Stimulated activated effector memory CD8-positive, alpha-beta T cell treated with anti-CD3 and anti-CD28 coated beads, Interleukin-12 subunit alpha, Interleukin-12 subunit beta, amount 100 ng/mL, for 72 hours (primary cell): ENCODE data around the gene MYO5C.
A peak's percentile ranks its signal among the peaks of the same experiment; 100 is the strongest.

ENCODE experiments used
- ATAC-seq: fragments of 150-1000 bp; cut with Tn5 transposase; 2 replicates; pipeline ENCODE4 v1.10.0; 2021
- DNase-seq, 2 donors: peaks; one replicate each; pipeline ENCODE4 v3.0.0; 2021 to 2022; ENCODE audit warnings: low spot score in 2 of 2
- H3K27ac Mint-ChIP-seq: one replicate; pipeline ENCODE4 v1.8.0; 2022; ENCODE audit warnings: mild to moderate bottlenecking, mixed read lengths
- H3K36me3 Mint-ChIP-seq: one replicate; pipeline ENCODE4 v1.8.0; 2022; ENCODE audit warnings: mild to moderate bottlenecking, mixed read lengths
- H3K4me1 Mint-ChIP-seq: one replicate; pipeline ENCODE4 v1.8.0; 2022; ENCODE audit warnings: mixed read lengths
- H3K4me3 Mint-ChIP-seq: one replicate; pipeline ENCODE4 v1.8.0; 2022; ENCODE audit warnings: mild to moderate bottlenecking, mixed read lengths
- H3K9me3 Mint-ChIP-seq: one replicate; pipeline ENCODE4 v1.8.0; 2022; ENCODE audit warnings: mixed read lengths

Gene MYO5C

GRCh38 chr15:52225230-52225629 lies 70.4 kb downstream of the MYO5C start:
- ATAC-seq (no peak), DNase-seq (no peak)
- H3K4me1 Mint-ChIP-seq: peaks cover 22% of the 10 kb centered on the region
- H3K36me3 Mint-ChIP-seq: no peaks in the 10 kb centered on the region
- H3K27ac Mint-ChIP-seq: no peak overlapping the region
- H3K4me3 Mint-ChIP-seq: no peak overlapping the region
- H3K9me3 Mint-ChIP-seq: no peaks in the 10 kb centered on the region

GRCh38 chr15:52224211-52224610 lies 71.4 kb downstream of the MYO5C start:
- DNase-seq (no peak), ATAC-seq (peak; percentile 62)
- Mint-ChIP-seq H3K9me3 (no peaks in the 10 kb centered on the region), H3K4me1 (peaks cover 22% of the 10 kb centered on the region), H3K4me3 (no peak overlapping the region), H3K36me3 (no peaks in the 10 kb centered on the region), H3K27ac (no peak overlapping the region)

GRCh38 chr15:52221730-52222129 lies 73.9 kb downstream of the MYO5C start:
- Mint-ChIP-seq H3K9me3 (no peaks in the 10 kb centered on the region), H3K4me3 (peak overlapping the region; percentile 67), H3K4me1 (peaks cover 26% of the 10 kb centered on the region), H3K27ac (peak overlapping the region; percentile 74), H3K36me3 (no peaks in the 10 kb centered on the region)
- ATAC-seq: peak; percentile 64
- no peak for DNase-seq

- no peak for DNase-seq
- peak overlapping the region; percentile 67 for H3K4me3 Mint-ChIP-seq
- no peaks in the 10 kb centered on the region for H3K9me3 Mint-ChIP-seq
- H3K27ac Mint-ChIP-seq: peak overlapping the region; percentile 74
- no peak for ATAC-seq
- H3K36me3 Mint-ChIP-seq: no peaks in the 10 kb centered on the region
- H3K4me1 Mint-ChIP-seq: peaks cover 26% of the 10 kb centered on the region
These were observed 74.5 kb downstream of the MYO5C start for GRCh38 chr15:52220937-52221660.

GRCh38 chr15:52220251-52220650 lies 75.4 kb downstream of the MYO5C start:
- H3K4me3 Mint-ChIP-seq: no peak overlapping the region
- no peaks in the 10 kb centered on the region for H3K9me3 Mint-ChIP-seq
- peaks cover 26% of the 10 kb centered on the region for H3K4me1 Mint-ChIP-seq
- H3K27ac Mint-ChIP-seq: no peak overlapping the region
- DNase-seq: no peak
- no peaks in the 10 kb centered on the region for H3K36me3 Mint-ChIP-seq
- no peak for ATAC-seq

GRCh38 chr15:52218816-52219215 lies 76.8 kb downstream of the MYO5C start:
- Mint-ChIP-seq H3K27ac (no peak overlapping the region), H3K36me3 (no peaks in the 10 kb centered on the region), H3K4me1 (peaks cover 26% of the 10 kb centered on the region), H3K9me3 (no peaks in the 10 kb centered on the region), H3K4me3 (no peak overlapping the region)
- DNase-seq (no peak), ATAC-seq (no peak)

- Mint-ChIP-seq H3K4me3 (no peak overlapping the region), H3K36me3 (no peaks in the 10 kb centered on the region), H3K9me3 (no peaks in the 10 kb centered on the region), H3K4me1 (peaks cover 26% of the 10 kb centered on the region), H3K27ac (no peak overlapping the region)
- ATAC-seq: no peak
- no peak for DNase-seq
These were observed 77.2 kb downstream of the MYO5C start for GRCh38 chr15:52218371-52218770.

- peaks cover 20% of the 10 kb centered on the region for H3K4me1 Mint-ChIP-seq
- no peak for DNase-seq
- no peak for ATAC-seq
- H3K27ac Mint-ChIP-seq: no peak overlapping the region
- no peaks in the 10 kb centered on the region for H3K9me3 Mint-ChIP-seq
- no peak overlapping the region for H3K4me3 Mint-ChIP-seq
- H3K36me3 Mint-ChIP-seq: no peaks in the 10 kb centered on the region
These were observed 78.4 kb downstream of the MYO5C start for GRCh38 chr15:52217186-52217585.

- ATAC-seq (no peak), DNase-seq (no peak)
- Mint-ChIP-seq H3K27ac (no peak overlapping the region), H3K4me1 (peaks cover 4% of the 10 kb centered on the region), H3K4me3 (no peak overlapping the region), H3K36me3 (no peaks in the 10 kb centered on the region), H3K9me3 (no peaks in the 10 kb centered on the region)
These were observed 81.1 kb downstream of the MYO5C start for GRCh38 chr15:52214553-52214952.

- Mint-ChIP-seq H3K9me3 (no peaks in the 10 kb centered on the region), H3K4me1 (peaks cover 1% of the 10 kb centered on the region), H3K27ac (no peak overlapping the region), H3K4me3 (no peak overlapping the region), H3K36me3 (no peaks in the 10 kb centered on the region)
- DNase-seq (no peak), ATAC-seq (no peak)
These were observed 82.4 kb downstream of the MYO5C start for GRCh38 chr15:52213206-52213605.

- Mint-ChIP-seq H3K4me3 (no peak overlapping the region), H3K4me1 (no peaks in the 10 kb centered on the region), H3K36me3 (no peaks in the 10 kb centered on the region), H3K9me3 (no peaks in the 10 kb centered on the region), H3K27ac (no peak overlapping the region)
- DNase-seq: peak; percentile 61 to 87
- peak; percentile 94 for ATAC-seq
These were observed 87.2 kb downstream of the MYO5C start for GRCh38 chr15:52208306-52208946.

GRCh38 chr15:52207191-52207590 lies 88.4 kb downstream of the MYO5C start:
- ATAC-seq (no peak), DNase-seq (no peak)
- Mint-ChIP-seq H3K36me3 (no peaks in the 10 kb centered on the region), H3K9me3 (no peaks in the 10 kb centered on the region), H3K4me3 (no peak overlapping the region), H3K4me1 (no peaks in the 10 kb centered on the region), H3K27ac (no peak overlapping the region)

GRCh38 chr15:52206446-52206845 lies 89.2 kb downstream of the MYO5C start:
- Mint-ChIP-seq H3K9me3 (no peaks in the 10 kb centered on the region), H3K27ac (no peak overlapping the region), H3K4me1 (no peaks in the 10 kb centered on the region), H3K4me3 (no peak overlapping the region), H3K36me3 (no peaks in the 10 kb centered on the region)
- ATAC-seq (no peak), DNase-seq (no peak)

GRCh38 chr15:52204657-52205056 lies 90.9 kb downstream of the MYO5C start:
- no peaks in the 10 kb centered on the region for H3K36me3 Mint-ChIP-seq
- DNase-seq (no peak), ATAC-seq (no peak)
- H3K4me1 Mint-ChIP-seq: no peaks in the 10 kb centered on the region
- H3K4me3 Mint-ChIP-seq: no peak overlapping the region
- H3K27ac Mint-ChIP-seq: no peak overlapping the region
- no peaks in the 10 kb centered on the region for H3K9me3 Mint-ChIP-seq

GRCh38 chr15:52200831-52201365 lies 94.7 kb downstream of the MYO5C start:
- Mint-ChIP-seq H3K36me3 (no peaks in the 10 kb centered on the region), H3K4me3 (no peak overlapping the region), H3K9me3 (no peaks in the 10 kb centered on the region), H3K27ac (no peak overlapping the region), H3K4me1 (no peaks in the 10 kb centered on the region)
- ATAC-seq (no peak), DNase-seq (no peak)

GRCh38 chr15:52199271-52199670 lies 96.3 kb downstream of the MYO5C start:
- H3K4me3 Mint-ChIP-seq: no peak overlapping the region
- no peak for ATAC-seq
- H3K9me3 Mint-ChIP-seq: no peaks in the 10 kb centered on the region
- H3K27ac Mint-ChIP-seq: no peak overlapping the region
- DNase-seq: no peak
- H3K36me3 Mint-ChIP-seq: no peaks in the 10 kb centered on the region
- H3K4me1 Mint-ChIP-seq: no peaks in the 10 kb centered on the region
